HepG2 (cell line): ENCODE data around the gene UBE3B.

ENCODE experiments used
- CHD4 ChIP-seq: fragments of 200-600 bp; sonication (generic); IDR thresholded peaks from 2 replicates; pipeline ENCODE4 v1.7.0; 2017; ENCODE audit warnings: mild to moderate bottlenecking, low read length, borderline replicate concordance
- EZH2 ChIP-seq: conservative IDR thresholded peaks from 2 replicates; pipeline ENCODE4 v1.6.1; 2012; ENCODE audit warnings: mild to moderate bottlenecking, low read depth, low read length, moderate library complexity
- FOSL1 ChIP-seq: sonication (generic); formaldehyde crosslinking; IDR thresholded peaks from 2 replicates; pipeline ENCODE4 v1.9.0; 2021; ENCODE audit warnings: missing genetic modification reagents, borderline replicate concordance
- SRF ChIP-seq: IDR thresholded peaks from 2 replicates; pipeline ENCODE4 v1.6.1; 2011; ENCODE audit warnings: mild to moderate bottlenecking, low read depth, low read length, moderate library complexity
- ZNF121 ChIP-seq: sonication (generic); formaldehyde crosslinking; IDR thresholded peaks from 2 replicates; pipeline ENCODE4 v1.5.0; 2020; ENCODE audit warnings: mild to moderate bottlenecking, missing genetic modification reagents
- TF ChIP-seq, protein P1 (sequence below): sonication (generic); formaldehyde crosslinking; IDR thresholded peaks from 2 replicates; pipeline ENCODE4 v1.4.0; 2020; ENCODE audit warnings: mild to moderate bottlenecking, missing genetic modification reagents
- TF ChIP-seq, protein P2 (sequence below): sonication (generic); formaldehyde crosslinking; IDR thresholded peaks from 2 replicates; pipeline ENCODE4 v1.5.0; 2020; ENCODE audit warnings: missing genetic modification reagents

DNA sequence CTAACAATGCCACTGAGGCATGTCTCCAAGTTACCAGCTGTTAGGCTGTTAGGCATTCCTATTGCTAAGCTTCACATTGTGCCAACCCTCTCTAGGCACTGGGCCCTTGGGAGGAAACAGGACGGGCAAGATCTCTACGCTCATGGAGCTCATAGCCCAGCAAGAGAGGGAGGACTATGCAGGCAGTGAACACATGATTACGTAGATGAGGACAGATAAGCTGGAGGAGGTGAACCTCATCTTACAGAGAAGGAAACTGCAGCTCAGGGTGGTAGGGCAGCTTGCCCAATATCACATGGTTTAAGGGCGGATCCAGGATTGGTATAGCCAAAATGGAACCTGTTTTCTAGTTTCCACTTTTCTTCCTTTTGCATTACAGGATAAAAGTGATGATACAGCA is 7.8 kb downstream of the UBE3B start:
- TF ChIP-seq, protein P1, sequence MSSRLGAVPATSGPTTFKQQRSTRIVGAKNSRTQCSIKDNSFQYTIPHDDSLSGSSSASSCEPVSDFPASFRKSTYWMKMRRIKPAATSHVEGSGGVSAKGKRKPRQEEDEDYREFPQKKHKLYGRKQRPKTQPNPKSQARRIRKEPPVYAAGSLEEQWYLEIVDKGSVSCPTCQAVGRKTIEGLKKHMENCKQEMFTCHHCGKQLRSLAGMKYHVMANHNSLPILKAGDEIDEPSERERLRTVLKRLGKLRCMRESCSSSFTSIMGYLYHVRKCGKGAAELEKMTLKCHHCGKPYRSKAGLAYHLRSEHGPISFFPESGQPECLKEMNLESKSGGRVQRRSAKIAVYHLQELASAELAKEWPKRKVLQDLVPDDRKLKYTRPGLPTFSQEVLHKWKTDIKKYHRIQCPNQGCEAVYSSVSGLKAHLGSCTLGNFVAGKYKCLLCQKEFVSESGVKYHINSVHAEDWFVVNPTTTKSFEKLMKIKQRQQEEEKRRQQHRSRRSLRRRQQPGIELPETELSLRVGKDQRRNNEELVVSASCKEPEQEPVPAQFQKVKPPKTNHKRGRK (CRISPR knock-in tag), result no peak
- TF ChIP-seq EZH2 (no peak), ZNF121 (CRISPR knock-in tag) (no peak), CHD4 (no peak), FOSL1 (CRISPR knock-in tag) (no peak), SRF (no peak)
- TF ChIP-seq, protein P2, sequence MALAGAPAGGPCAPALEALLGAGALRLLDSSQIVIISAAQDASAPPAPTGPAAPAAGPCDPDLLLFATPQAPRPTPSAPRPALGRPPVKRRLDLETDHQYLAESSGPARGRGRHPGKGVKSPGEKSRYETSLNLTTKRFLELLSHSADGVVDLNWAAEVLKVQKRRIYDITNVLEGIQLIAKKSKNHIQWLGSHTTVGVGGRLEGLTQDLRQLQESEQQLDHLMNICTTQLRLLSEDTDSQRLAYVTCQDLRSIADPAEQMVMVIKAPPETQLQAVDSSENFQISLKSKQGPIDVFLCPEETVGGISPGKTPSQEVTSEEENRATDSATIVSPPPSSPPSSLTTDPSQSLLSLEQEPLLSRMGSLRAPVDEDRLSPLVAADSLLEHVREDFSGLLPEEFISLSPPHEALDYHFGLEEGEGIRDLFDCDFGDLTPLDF (CRISPR knock-in tag), result no peak
